HTR-8/SVneo (cell line): Measurements from ENCODE around the gene DHX40.
"Not testable (repeated sequence)": the region's sequence is repeated elsewhere in the genome, so short reads cannot be mapped to it uniquely, and the experiment has no call there.

Experiments used
- DNase-seq: peaks from one replicate; pipeline ENCODE4 v3.0.0; 2011; ENCODE audit warnings: low spot score, mixed read lengths; ENCODE audit not compliant: insufficient read length
- FAIRE-seq: peaks from 2 replicates; lab custom pipeline; 2011; peaks lifted over from hg19 to GRCh38; lab: Jason Lieb, UNC

Gene DHX40

DNA sequence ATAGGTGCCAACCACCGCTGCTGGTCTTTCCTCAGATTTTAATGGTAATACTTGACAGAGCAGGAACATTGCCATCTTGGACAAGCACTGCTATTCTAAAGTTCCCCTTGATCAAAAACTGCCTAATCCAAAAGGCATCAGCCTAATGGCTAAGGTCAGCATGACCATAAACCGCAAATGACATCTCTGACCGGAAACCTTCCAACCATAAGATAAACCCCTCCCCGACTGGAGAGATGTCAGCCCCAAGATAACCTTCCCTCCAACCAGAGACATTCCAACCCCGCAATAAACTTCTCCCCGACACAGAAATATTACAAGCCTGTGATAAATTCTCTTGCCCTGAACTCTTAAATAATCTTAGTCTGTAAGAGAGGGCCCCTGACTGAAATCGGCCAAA is 7.4 kb upstream of the DHX40 start:
- DNase-seq (no peak), FAIRE-seq (peak; percentile 38)

DNA sequence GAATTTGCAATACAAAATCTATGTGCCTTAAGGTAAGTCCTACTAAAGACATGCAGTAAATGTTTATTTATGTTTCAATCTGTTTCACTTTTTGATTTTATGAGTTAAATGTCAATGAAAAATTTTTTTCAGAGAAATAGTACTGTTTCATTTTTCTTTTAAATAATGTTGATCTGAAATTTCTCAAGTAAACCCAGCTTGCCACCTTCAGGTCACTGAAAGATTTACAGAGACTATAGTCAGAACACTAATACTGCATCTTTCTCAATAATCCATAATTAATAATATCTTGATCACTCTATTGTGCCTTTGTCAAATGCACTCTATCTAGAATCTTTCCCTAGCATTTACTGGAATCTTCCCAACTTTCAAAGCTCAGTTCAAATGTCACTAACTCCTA is 6.5 kb upstream of the DHX40 start:
- FAIRE-seq (no peak), DNase-seq (no peak)

DNA sequence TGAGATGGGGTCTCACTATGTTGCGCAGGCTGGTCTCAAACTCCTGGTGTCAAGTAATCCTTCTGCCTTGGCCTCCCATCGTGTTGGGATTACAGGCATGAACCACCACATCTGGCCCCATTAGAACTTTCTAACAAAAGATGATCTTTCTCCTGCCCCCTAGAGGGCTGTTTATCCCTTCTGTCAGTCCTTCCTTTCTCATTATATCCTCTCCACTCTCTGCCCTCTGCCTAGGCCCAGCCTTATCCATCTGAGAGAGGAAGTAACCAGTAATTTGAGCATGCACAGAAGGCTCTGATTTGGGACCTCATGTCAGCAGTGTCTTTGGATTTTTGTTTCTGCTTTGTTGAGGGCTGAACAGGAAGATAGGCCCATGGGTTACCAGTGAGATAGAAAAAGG is 4.4 kb upstream of the DHX40 start:
- no peak for DNase-seq
- FAIRE-seq = no peak

DNA sequence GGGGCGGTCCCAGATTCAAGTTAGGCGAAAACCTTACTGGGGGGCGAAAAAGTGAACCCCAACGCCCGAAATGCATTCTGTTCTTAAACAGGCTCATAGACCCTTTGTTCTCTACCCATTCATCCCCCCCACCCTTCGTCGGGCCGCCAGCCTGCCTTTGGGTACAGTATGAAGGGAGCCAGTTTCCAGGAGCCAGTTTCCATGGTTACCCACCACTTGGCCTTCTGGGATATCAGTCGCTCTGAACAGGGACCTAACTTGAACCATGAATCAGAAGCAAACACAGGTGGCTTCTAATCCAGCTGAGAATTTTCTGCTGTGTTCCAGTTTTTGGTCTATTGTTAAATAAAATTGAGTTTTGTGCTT is 532 bp downstream of the DHX40 start:
- FAIRE-seq = no peak
- peak; percentile 85 for DNase-seq

DNA sequence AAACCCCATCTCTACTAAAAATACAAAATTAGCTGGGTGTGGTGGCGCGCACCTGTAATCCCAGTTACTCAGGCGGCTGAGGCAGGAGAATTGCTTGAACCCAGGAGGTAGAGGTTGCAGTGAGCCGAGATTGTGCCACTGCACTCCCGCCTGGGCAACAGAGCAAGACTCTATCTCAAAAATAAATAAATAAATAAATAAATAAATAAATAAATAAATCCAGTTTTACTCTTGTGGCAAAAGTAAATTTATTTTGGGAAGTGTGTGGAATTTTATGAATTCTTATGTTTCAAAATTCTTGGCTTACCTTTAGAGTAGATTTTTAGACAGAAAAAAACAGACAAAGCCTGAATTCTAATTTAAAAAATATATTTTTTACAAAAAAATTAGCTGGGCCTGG is 3.7 kb downstream of the DHX40 start:
- DNase-seq, FAIRE-seq: not testable (repeated sequence)

DNA sequence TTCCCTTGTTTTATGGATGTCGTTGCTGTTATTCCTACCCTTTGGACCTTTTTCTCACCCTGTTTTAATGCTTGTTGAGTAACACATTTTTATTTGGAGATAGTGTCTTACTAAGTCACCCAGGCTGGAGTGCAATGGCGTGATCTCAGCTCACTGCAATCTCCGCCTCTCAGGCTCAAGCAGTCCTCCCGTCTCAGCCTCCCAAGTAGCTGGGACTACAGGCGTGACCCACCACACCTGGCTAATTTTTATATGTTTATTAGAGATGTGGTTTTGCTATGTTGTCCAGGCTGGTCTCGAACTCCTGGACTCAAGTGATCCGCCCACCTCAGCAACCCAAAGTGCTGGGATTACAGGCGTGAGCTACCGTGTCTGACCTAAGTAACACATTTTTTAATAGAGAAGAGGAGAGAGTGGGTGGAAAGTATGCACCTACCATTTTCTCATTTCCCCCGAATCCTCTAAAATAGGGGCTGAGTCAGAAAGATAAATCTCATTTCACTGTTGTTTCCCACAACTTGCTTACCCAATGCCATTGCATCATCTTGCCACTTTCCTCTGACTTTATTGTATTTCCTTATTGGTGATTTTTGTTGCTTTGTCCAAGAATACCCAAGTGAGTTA is 7.0 kb downstream of the DHX40 start:
- FAIRE-seq (peak; percentile 33), DNase-seq (no peak)

DNA sequence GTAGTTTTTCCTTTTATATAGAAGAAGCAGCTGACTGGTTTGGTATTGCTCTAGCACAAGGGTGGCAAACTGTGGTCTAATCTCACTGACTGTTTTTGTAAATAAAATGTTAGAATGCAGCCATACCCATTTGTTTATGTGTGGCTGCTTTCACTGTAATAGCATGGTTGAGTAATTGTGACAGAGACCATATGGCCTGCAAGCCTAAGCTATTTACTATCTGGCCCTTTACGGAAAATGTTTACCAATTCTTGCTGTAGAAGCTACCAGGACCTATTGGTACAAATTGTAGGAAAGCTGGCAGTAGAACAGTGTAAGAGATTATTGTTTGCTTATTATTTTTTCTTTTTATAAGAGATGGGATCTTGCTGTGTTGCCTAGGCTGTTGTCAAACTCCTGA is 18.8 kb downstream of the DHX40 start:
- DNase-seq = not testable (repeated sequence)
- peak; percentile 33 for FAIRE-seq

DNA sequence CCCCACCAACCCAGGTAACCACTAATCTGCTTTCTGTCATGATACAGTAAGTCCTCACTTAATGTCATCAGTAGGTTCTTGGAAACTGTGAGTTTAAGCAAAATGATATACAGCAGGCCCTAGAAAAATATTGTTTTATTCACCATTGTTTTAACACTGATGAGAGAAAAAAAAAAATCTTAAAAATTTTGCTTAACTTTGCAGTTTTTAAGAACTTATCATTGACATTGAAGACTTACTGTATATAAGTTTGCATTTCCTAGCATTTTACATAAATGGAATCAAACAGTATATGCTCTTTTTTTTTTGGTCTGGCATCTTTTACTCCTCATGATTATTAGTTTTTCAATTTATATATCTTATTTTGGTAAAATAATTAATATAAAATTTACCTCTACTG is 34.8 kb downstream of the DHX40 start:
- DNase-seq (no peak), FAIRE-seq (no peak)

DNA sequence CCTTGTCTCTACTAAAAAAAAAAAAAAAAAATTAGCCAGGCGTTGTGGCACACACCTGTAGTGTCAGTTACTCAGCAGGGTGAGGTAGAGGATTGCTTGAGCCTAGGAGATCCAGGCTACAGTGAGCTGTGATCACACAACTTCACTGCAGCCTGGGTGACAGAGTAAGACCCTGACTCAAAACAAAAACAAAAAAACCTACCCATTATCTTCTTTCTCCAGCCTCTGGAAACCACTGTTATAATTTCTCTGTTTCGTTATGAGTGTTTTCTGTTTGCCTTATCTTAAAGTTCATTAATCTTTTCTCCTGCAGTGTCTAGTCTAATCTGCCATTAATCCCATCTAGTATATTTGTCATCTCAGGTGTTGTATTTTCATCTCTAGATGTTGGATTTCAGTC is 35.7 kb downstream of the DHX40 start:
- FAIRE-seq (no peak), DNase-seq (no peak)

DNA sequence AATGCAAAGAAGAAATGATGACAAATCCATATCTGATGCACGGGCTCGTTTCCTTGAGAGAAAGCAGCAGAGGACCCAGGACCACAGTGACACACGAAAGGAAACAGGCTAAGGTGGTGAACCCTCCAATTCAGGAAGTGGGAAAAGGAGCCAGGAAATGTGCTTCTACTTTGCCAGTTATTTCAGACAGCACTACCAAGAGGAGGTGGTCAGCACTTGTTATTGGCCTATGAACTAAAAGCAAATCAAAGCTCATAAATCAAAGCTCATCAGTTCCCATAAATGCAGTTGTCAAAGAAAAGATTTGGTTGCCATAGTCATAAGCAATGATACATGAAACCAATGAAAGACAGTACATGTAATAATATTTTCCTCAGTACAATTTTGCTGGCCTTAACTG is 41.7 kb downstream of the DHX40 start:
- DNase-seq (no peak), FAIRE-seq (no peak)

DNA sequence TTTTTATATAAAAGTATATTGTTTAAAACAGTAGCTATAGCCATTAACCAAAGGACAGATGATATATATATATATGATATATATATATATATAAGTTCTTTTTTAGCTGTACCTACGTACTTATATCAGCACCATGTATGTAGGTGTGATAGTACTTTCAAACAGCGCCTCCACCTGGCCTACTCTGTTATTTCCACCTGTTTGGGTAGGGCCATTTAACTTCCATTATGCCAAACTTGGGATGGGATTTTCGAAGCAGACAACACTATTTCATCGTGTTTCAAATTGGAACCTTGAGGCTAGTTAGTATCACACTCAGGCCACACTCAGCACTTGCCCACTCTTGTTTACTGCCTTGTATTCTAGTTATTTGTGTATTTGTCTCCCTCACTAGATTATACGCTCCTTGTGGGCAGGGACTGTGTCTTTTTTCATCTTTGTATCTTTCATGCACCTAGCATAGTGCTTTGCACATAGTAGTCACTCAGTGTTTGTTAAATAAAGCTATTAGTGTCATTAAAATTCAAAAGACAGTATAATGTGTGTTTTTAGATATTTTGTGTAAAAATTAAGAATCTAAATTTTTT is 42.5 kb downstream of the DHX40 start:
- FAIRE-seq = no peak
- DNase-seq = no peak

DNA sequence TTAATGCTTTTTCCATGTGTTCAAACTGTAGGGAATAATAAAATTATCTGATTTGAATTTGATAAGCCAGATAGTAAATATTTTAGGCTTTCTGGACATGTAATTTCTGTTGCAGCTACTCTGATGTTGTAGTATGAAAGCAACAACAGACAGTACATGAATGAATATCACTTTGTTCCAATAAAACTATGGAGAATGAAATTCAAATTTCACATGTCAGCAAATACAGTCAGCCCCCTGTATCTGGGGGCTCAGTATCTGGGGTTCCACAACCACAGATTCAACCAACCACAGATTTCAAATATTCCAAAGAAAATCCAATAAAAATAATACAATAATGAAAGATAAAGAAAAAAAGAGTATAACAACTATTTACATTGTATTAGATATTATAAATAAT is 46.1 kb downstream of the DHX40 start:
- DNase-seq (no peak), FAIRE-seq (no peak)

DNA sequence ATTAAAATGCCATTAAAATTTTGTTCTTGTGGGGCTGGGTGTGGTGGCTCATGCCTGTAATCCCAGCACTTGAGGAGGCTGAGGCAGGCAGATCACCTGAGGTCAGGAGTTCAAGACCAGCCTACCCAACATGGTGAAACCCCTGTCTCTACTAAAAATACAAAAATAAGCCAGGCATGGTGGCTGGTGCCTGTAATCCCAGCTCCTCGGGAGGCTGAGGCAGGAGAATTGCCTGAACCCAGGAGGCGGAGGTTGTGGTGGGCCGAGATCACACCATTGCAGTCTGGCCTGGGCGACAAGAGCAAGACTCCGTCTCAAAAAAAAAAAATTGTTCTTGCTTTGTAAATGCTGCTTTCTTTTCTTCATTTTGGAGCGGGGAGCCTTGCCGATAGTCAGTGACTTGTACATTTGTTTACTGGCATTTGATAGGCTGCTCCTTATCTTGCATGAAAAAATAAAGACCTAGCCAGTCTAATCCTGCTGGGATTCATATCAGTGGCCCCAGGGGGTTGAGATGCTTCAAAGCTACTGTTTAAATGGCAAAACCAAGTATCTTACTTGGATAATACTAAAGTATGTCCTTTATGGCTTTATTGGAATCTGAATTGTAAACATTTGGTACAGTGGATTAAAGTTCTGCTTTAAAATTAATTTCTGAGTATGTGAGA is 51.0 kb downstream of the DHX40 start:
- FAIRE-seq (no peak), DNase-seq (no peak)

DNA sequence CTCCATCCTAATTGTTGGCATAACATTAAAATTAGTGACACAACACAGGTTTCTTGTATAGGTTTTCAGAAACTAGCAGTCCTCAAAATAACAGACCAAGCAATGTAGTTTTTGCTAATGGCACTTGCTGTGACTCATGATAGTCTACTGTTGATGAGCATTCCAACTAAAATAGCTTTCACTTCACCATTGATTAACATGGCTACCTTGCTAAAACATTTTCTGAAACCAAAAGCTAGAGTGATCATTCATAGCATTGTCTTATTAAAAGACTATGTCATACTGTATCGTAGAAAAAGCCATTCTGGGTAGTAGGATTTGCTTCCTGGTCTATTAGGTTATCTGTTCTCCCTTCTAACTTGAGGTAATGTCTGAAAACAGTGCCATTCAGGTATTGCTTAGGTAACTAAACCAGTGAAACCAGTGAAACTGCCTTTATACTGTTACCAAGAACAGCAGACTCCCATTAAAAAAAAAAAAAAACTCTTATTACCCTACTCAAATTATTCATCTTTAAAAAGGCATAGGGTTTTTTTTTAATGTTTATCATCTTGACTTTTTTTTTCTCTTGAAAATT is 51.8 kb downstream of the DHX40 start:
- FAIRE-seq = no peak
- DNase-seq = no peak

DNA sequence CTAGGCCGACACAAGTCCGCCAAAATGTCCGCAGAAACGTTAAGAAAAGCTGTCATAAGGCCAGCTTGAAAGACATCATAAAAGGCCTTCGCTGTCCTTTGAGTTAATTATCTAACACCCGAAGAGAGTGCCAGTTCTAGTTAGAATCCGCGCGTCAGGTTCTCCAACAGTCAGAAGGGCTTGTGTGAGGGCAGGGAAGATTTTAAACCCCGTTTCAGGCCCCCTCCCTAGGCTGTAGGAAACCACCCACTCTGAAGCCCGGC is 53.6 kb downstream of the DHX40 start:
- DNase-seq (no peak), FAIRE-seq (no peak)

DNA sequence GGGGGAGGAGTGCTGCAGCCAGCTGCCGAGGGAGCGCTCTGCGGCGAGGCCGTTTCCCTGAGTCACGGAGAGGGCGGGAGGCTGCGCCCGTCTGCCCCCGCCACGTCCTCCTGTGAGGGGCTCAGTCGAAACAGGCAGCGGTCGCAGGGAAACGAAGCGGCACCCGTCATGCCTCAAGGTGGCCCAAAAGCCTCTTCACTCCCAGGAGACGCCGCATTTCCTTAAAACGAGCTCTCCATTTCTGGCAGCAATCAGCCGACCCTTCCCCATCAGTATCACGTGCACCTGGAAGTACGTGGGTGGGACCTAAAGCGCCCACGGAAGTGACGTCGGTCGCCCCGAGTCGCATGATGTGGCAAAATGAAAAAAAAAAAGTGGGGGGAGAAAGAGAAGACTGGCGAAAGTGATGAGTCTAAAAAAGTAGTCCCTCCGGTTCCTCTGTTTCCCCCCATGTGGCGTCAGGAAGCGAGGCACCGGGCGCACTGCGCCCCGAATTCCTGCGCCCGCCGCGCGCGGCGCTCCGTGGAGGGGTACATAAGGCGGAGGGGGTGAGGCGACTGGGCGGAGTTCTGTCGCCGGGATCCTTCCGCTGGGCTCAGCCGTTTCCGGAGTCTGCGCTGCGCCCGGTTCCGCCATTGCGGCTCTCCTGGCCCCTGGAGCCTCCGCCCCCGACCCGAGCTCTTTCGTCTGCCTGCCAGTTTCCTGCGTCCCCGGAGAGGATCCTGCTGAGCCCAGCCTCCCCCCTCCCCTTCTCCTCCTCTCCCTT is 54.1 kb downstream of the DHX40 start, which contains the start of gene CLTC:
Gene CLTC (plus strand): TSS at position 598 of the 766 bp plus-strand sequence. CDS start 237 bp downstream, outside the sequence.
- FAIRE-seq = peak; percentile 87
- peak; percentile 95 for DNase-seq

DNA sequence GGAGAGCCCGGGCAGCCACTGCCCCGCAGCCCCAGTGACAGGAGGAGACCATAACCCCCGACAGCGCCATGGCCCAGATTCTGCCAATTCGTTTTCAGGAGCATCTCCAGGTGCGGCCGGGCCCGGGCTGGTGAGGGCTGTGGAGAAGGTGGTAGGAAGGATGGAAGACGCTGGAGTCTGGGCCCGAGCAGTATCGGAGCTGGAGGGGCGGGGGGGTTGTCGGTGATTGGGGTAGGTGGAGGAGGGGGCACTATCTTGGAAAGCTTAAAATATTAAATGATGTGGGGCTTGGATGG is 54.6 kb downstream of the DHX40 start:
- FAIRE-seq (no peak), DNase-seq (no peak)

DNA sequence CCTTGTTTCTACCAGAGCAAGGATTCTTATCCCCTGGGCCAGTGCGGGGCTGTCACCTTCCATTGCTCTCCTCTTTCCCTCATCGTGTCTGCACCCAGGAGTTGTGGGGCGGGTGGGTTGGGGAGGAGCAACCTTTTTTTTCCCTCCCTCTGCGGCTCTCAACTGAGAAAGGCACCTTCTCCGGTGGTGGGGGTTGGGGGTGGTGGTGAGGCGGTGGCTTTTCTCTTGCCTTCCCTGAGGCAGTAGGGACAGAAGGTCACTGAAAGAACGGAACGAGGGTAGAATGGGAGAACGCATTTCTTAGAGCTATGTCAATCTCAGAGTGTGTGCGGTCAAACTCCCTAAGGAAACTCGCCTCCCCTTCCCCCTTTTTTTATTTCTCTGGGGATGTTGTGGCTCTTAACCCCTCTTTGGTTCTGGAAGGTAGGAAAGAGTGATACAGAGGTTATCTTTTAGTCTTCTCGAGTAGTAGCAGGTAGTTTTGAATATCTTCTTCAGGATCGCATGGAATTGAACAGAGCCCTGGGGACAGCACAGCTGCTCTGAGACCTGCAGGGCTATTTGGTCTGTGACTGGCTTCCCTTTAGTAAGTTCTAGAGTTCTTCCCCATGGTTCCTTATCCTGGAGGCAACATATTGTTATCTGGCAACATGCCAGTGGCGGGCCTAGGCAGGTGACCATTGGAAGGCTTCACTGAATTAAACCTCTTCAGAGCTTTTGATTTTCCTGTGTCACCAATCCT is 55.3 kb downstream of the DHX40 start:
- FAIRE-seq = peak; percentile 46
- peak; percentile 45 for DNase-seq

DNA sequence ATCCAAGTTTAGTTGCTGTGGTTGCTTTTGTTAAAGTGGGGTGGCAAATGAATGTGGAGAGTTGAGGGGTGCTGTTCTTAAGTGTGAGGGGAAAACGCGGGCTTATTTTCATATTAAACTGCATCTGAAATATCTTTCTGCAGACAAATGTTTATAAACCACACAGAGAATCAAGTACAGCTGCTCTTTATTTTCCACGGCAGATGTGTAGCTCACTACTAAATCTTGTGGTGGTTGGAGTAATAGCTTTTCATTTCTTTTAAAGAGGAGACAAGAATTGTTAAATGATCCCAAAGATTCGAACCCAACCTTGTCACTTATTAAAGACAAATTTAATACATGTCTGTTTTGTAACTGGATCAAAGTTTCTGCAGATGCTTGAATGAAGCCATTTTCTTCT is 56.4 kb downstream of the DHX40 start:
- FAIRE-seq = no peak

DNA sequence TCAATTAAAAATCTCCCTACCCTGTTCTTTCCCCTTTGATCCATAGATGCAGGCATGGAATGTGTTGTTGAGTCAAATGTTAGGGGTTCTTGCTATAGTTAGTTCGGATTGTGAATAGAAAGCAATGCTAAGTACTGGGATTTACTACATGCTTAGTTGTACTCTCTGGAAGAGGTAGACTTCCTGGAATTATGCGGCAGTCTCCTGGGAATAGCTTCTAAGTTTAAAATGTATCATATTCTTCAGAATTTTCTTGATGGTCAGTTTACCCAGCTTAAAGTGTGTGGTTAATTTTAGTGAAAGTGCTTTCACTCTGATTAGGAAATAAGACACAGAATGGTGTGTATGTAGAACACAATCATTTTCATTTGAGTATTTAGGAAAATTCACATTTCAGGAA is 57.7 kb downstream of the DHX40 start:
- FAIRE-seq (no peak), DNase-seq (no peak)

More for the DNA sequence above, 56.4 kb downstream of the DHX40 start:
- DNase-seq = no peak
